H9 (cell line): ENCODE measurements around the gene ZDHHC3. TPM values are rescaled to one million over a fixed set of nuclear protein-coding genes. Genes with fewer than 3 reads are reported as not detected.

Experiments used
- DNase-seq: peaks from one replicate; pipeline ENCODE4 v3.0.0-alpha.2; 2017
- H2AFZ ChIP-seq: one replicate; pipeline ENCODE4 v1.6.1; 2013; ENCODE audit warnings: mild to moderate bottlenecking, low read length, control low read depth, moderate library complexity
- H2AK5ac ChIP-seq: 2 replicates; pipeline ENCODE4 v1.6.1; 2013; ENCODE audit warnings: low read length, control low read depth, mixed read lengths; ENCODE audit not compliant: insufficient read length
- H2BK120ac ChIP-seq: one replicate; pipeline ENCODE4 v1.6.1; 2013; ENCODE audit warnings: low read depth, mild to moderate bottlenecking, low read length, control low read depth, inconsistent platforms; ENCODE audit not compliant: poor library complexity, severe bottlenecking
- H2BK12ac ChIP-seq: 2 replicates; pipeline ENCODE4 v1.6.1; 2013; ENCODE audit warnings: low read length, control low read depth, mixed read lengths, low read depth; ENCODE audit not compliant: insufficient read length
- H2BK15ac ChIP-seq: 2 replicates; pipeline ENCODE4 v1.6.1; 2013; ENCODE audit warnings: low read depth, low read length, control low read depth
- H2BK20ac ChIP-seq: one replicate; pipeline ENCODE4 v1.6.1; 2013; ENCODE audit warnings: low read depth, mild to moderate bottlenecking, low read length, control low read depth, inconsistent platforms; ENCODE audit not compliant: poor library complexity, severe bottlenecking
- H2BK5ac ChIP-seq: 2 replicates; pipeline ENCODE4 v1.6.1; 2013; ENCODE audit warnings: low read length, control low read depth, mixed read lengths; ENCODE audit not compliant: insufficient read length
- H3K14ac ChIP-seq: 2 replicates; pipeline ENCODE4 v1.6.1; 2013; ENCODE audit warnings: low read length, control low read depth; ENCODE audit not compliant: insufficient read depth
- H3K18ac ChIP-seq: 2 replicates; pipeline ENCODE4 v1.6.1; 2013; ENCODE audit warnings: low read depth, mild to moderate bottlenecking, mixed read lengths, low read length, control low read depth; ENCODE audit not compliant: insufficient read length
- H3K23ac ChIP-seq: 2 replicates; pipeline ENCODE4 v1.6.1; 2013; ENCODE audit warnings: low read length, control low read depth, mixed read lengths, low read depth; ENCODE audit not compliant: insufficient read length
- H3K23me2 ChIP-seq: 2 replicates; pipeline ENCODE4 v1.6.1; 2013; ENCODE audit warnings: low read depth, mild to moderate bottlenecking, mixed read lengths, low read length, control low read depth; ENCODE audit not compliant: insufficient read length, poor library complexity, severe bottlenecking
- H3K27ac ChIP-seq: 2 replicates; pipeline ENCODE4 v1.5.1; 2013; ENCODE audit warnings: low read length, control low read depth, mixed read lengths, low read depth; ENCODE audit not compliant: insufficient read length
- H3K27me3 ChIP-seq: 2 replicates; pipeline ENCODE4 v1.6.1; 2013; ENCODE audit warnings: low read length, control low read depth, inconsistent platforms; ENCODE audit not compliant: insufficient read depth
- H3K4ac ChIP-seq: 2 replicates; pipeline ENCODE4 v1.6.1; 2013; ENCODE audit warnings: low read depth, mild to moderate bottlenecking, control low read depth, inconsistent platforms, low read length, moderate library complexity
- H3K4me1 ChIP-seq: 2 replicates; pipeline ENCODE4 v1.6.1; 2013; ENCODE audit warnings: low read length, control low read depth, inconsistent platforms; ENCODE audit not compliant: insufficient read depth
- H3K4me2 ChIP-seq: 2 replicates; pipeline ENCODE4 v1.6.1; 2013; ENCODE audit warnings: low read length, control low read depth, mixed read lengths; ENCODE audit not compliant: insufficient read length, insufficient read depth
- H3K56ac ChIP-seq: 2 replicates; pipeline ENCODE4 v1.6.1; 2013; ENCODE audit warnings: low read depth, mild to moderate bottlenecking, mixed read lengths, low read length, control low read depth; ENCODE audit not compliant: insufficient read length
- H3K79me1 ChIP-seq: 2 replicates; pipeline ENCODE4 v1.6.1; 2013; ENCODE audit warnings: low read depth, mild to moderate bottlenecking, moderate library complexity, low read length, control low read depth, inconsistent platforms; ENCODE audit not compliant: insufficient read depth, poor library complexity, severe bottlenecking
- H3K79me2 ChIP-seq: 2 replicates; pipeline ENCODE4 v1.6.1; 2013; ENCODE audit warnings: low read length, control low read depth, inconsistent platforms; ENCODE audit not compliant: insufficient read depth
- H3K9ac ChIP-seq: 2 replicates; pipeline ENCODE4 v1.6.1; 2013; ENCODE audit warnings: low read length, control low read depth, mixed read lengths; ENCODE audit not compliant: insufficient read length; ENCODE audit errors: extremely low read depth
- H3K9me3 ChIP-seq: one replicate; pipeline ENCODE4 v1.6.1; 2013; ENCODE audit warnings: low read depth, low read length, inconsistent platforms; ENCODE audit not compliant: control insufficient read depth
- H3T11ph ChIP-seq: one replicate; pipeline ENCODE4 v1.6.1; 2013; ENCODE audit warnings: mild to moderate bottlenecking, low read length, control low read depth, inconsistent platforms
- H4K20me1 ChIP-seq: one replicate; pipeline ENCODE4 v1.6.1; 2013; ENCODE audit not compliant: control insufficient read depth, insufficient read length, insufficient read depth
- H4K5ac ChIP-seq: 2 replicates; pipeline ENCODE4 v1.6.1; 2013; ENCODE audit warnings: low read depth, mild to moderate bottlenecking, mixed read lengths, low read length, control low read depth; ENCODE audit not compliant: insufficient read length
- H4K8ac ChIP-seq: replicated peaks from 2 replicates; pipeline ENCODE4 v1.6.1; 2013; ENCODE audit warnings: low read length, control low read depth, mixed read lengths, low read depth; ENCODE audit not compliant: insufficient read length
- H4K91ac ChIP-seq: 2 replicates; pipeline ENCODE4 v1.6.1; 2013; ENCODE audit warnings: low read depth, mild to moderate bottlenecking, moderate library complexity, mixed read lengths, low read length, control low read depth; ENCODE audit not compliant: insufficient read length
- H3K27ac Mint-ChIP-seq, 3 experiments: 2 replicates in 2 of 3; 3 replicates in 1 of 3; pipeline ENCODE4 v1.8.0; 2020 to 2021; ENCODE audit warnings: mixed read lengths in 3 of 3, mild to moderate bottlenecking in 1 of 3, moderate library complexity in 1 of 3
- H3K27me3 Mint-ChIP-seq: 2 replicates; pipeline ENCODE4 v1.8.0; 2021; ENCODE audit warnings: low read depth, mild to moderate bottlenecking, moderate library complexity, mixed read lengths
- H3K36me3 Mint-ChIP-seq, 3 experiments: 2 replicates in 2 of 3; 3 replicates in 1 of 3; pipeline ENCODE4 v1.8.0; 2020 to 2021; ENCODE audit warnings: low read depth in 3 of 3, mixed read lengths in 3 of 3; ENCODE audit not compliant: insufficient read depth in 1 of 3
- H3K4me1 Mint-ChIP-seq, 2 experiments: 2 replicates each; pipeline ENCODE4 v1.8.0; 2020; ENCODE audit warnings: mixed read lengths in 2 of 2
- H3K4me3 Mint-ChIP-seq, 2 experiments: 2 replicates in 1 of 2; 3 replicates in 1 of 2; pipeline ENCODE4 v1.8.0; 2020 to 2021; ENCODE audit warnings: mild to moderate bottlenecking in 2 of 2, mixed read lengths in 2 of 2, moderate library complexity in 1 of 2
- H3K9me3 Mint-ChIP-seq, 2 experiments: 2 replicates in 1 of 2; 3 replicates in 1 of 2; pipeline ENCODE4 v1.8.0; 2020; ENCODE audit warnings: mild to moderate bottlenecking in 2 of 2, mixed read lengths in 2 of 2, moderate library complexity in 1 of 2
- WGBS: extraction: QIAGEN DNeasy Blood & Tissue Kit; methylation state at CpG from one replicate; pipeline ENCODE4 v1.1.7; 2013; ENCODE audit warnings: missing lambda C conversion rate, low lambda C conversion rate, mixed read lengths; ENCODE audit not compliant: insufficient read length; ENCODE audit errors: extremely low coverage; 5-methylcytosine and 5-hydroxymethylcytosine counted together
- total RNA-seq: library from RNA; stranded (reverse); gene quantifications from 2 replicates; pipeline ENCODE4 v1.2.1, GENCODE V29; 2021
- TF ChIP-seq, protein P1 (sequence below): fragments of 200-600 bp; sonication (generic); conservative IDR thresholded peaks from 3 replicates; pipeline ENCODE4 v1.8.0; 2021; ENCODE audit warnings: antibody characterized with exemption, mild to moderate bottlenecking

The ZDHHC3 gene
- total RNA-seq, 1 experiment from 2014 or later, result 71.3 TPM

DNA sequence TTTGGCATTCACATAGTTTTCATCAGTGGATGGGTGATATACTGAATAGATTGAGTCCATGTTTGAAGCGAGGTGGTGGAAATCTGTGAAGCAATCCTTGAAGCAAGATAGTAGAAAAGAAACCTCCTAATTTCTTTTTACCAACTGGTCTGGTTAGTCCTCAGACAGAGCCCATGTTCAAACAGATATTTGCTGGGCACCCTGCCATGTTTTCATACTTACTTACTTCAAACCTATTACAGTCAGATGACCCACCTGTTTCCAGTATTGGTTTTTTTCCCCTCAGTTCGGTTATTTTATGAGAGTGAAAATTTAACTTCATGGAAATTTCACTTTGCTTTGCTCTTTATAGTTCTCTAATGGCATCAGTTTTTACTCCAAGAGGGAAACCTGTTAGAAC lies 23.8 kb upstream of the ZDHHC3 start:
- no peak overlapping the region for H2AFZ ChIP-seq
- H2AK5ac ChIP-seq, result no peak overlapping the region
- no peak for DNase-seq
- H2BK120ac ChIP-seq, result no peak overlapping the region
- no peaks in the 10 kb centered on the region for H3K27me3 ChIP-seq
- no peak overlapping the region for H2BK12ac ChIP-seq
- H3T11ph ChIP-seq, result no peak overlapping the region
- H2BK15ac ChIP-seq, result no peak overlapping the region
- no peaks in the 10 kb centered on the region for H3K4me1 ChIP-seq
- H3K4me2 ChIP-seq, result no peak overlapping the region
- H2BK20ac ChIP-seq, result no peak overlapping the region
- Mint-ChIP-seq H3K4me3 (no peak overlapping the region), H3K9me3 (peaks cover 15 to 19% of the 10 kb centered on the region in 2 experiments), H3K36me3 (peaks cover 55 to 90% (median 89%) of the 10 kb centered on the region in 3 experiments), H3K27me3 (no peaks in the 10 kb centered on the region), H3K27ac (no peak overlapping the region), H3K4me1 (peaks cover 0 to under 1% of the 10 kb centered on the region in 2 experiments; a peak in 1 of 4 replicates)
- no CpG with 5 or more reads among the region's 2 CpGs for WGBS
- no peaks in the 10 kb centered on the region for H3K79me1 ChIP-seq
- no peaks in the 10 kb centered on the region for H3K23me2 ChIP-seq
- H2BK5ac ChIP-seq, result no peak overlapping the region
- no peak overlapping the region for H3K56ac ChIP-seq
- no peak overlapping the region for H4K5ac ChIP-seq
- H3K4ac ChIP-seq, result no peak overlapping the region
- H4K91ac ChIP-seq, result no peak overlapping the region
- H4K8ac ChIP-seq, result no peak overlapping the region
- TF ChIP-seq, protein P1, sequence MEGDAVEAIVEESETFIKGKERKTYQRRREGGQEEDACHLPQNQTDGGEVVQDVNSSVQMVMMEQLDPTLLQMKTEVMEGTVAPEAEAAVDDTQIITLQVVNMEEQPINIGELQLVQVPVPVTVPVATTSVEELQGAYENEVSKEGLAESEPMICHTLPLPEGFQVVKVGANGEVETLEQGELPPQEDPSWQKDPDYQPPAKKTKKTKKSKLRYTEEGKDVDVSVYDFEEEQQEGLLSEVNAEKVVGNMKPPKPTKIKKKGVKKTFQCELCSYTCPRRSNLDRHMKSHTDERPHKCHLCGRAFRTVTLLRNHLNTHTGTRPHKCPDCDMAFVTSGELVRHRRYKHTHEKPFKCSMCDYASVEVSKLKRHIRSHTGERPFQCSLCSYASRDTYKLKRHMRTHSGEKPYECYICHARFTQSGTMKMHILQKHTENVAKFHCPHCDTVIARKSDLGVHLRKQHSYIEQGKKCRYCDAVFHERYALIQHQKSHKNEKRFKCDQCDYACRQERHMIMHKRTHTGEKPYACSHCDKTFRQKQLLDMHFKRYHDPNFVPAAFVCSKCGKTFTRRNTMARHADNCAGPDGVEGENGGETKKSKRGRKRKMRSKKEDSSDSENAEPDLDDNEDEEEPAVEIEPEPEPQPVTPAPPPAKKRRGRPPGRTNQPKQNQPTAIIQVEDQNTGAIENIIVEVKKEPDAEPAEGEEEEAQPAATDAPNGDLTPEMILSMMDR, result no peak
- no peak overlapping the region for H3K27ac ChIP-seq
- no peak overlapping the region for H3K14ac ChIP-seq
- H3K9me3 ChIP-seq, result peaks cover 5% of the 10 kb centered on the region
- H4K20me1 ChIP-seq, result no peaks in the 10 kb centered on the region
- H3K18ac ChIP-seq, result no peak overlapping the region
- no peak overlapping the region for H3K9ac ChIP-seq
- no peaks in the 10 kb centered on the region for H3K79me2 ChIP-seq
- no peak overlapping the region for H3K23ac ChIP-seq
